Left ventricle myocardium inferior (tissue), 1 donor: ENCODE measurements around the gene PBXIP1. TPM values are rescaled to one million over a fixed set of nuclear protein-coding genes. Genes with fewer than 3 reads are reported as not detected.

Experiments used
- DNase-seq: peaks from one replicate; pipeline ENCODE4 v3.0.0-alpha.2; 2020
- H3K27ac ChIP-seq: fragments of 200-600 bp; replicated peaks from 2 replicates; pipeline ENCODE4 v1.8.0; 2021
- H3K27me3 ChIP-seq: fragments of 200-600 bp; 2 replicates; pipeline ENCODE4 v1.8.0; 2021; ENCODE audit warnings: low read depth
- H3K36me3 ChIP-seq: fragments of 200-600 bp; 2 replicates; pipeline ENCODE4 v1.8.0; 2021
- H3K4me1 ChIP-seq: fragments of 200-600 bp; 2 replicates; pipeline ENCODE4 v1.8.0; 2021
- H3K4me3 ChIP-seq: fragments of 200-600 bp; 2 replicates; pipeline ENCODE4 v1.8.0; 2021; ENCODE audit warnings: mild to moderate bottlenecking, moderate library complexity
- H3K9me3 ChIP-seq: fragments of 200-600 bp; replicated peaks from 2 replicates; pipeline ENCODE4 v1.8.0; 2021
- CTCF ChIP-seq: fragments of 200-600 bp; IDR thresholded peaks from 2 replicates; pipeline ENCODE4 v1.8.0; 2021; ENCODE audit warnings: antibody characterized with exemption, mild to moderate bottlenecking, borderline replicate concordance
- intact Hi-C: fragments of 100-400 bp; cut with micrococcal nuclease; formaldehyde crosslinking; loops from one replicate; pipeline ENCODE4 v1.11.0; 2022
- total RNA-seq: library from RNA; stranded (reverse); fragmentation: NEBNext Ultra II Directional; extraction: Animal tissue kit (Norgen Biotek cat#: 25700); gene quantifications from one replicate; pipeline ENCODE4 v1.2.1, GENCODE V29; 2021
- donor health status: DM: no; HTN: yes; CAD: no; lungs with severe emphysema.

The PBXIP1 gene
- total RNA-seq, 1 donor from 2014 or later: 52.3 TPM

- no peak for TF ChIP-seq CTCF
- no peak for DNase-seq
- H3K4me1 ChIP-seq: peaks cover 74% of the 10 kb centered on the region
- peak overlapping the region; percentile 97 for H3K27ac ChIP-seq
- H3K27me3 ChIP-seq: no peaks in the 10 kb centered on the region
- H3K36me3 ChIP-seq: peaks cover 49% of the 10 kb centered on the region
- H3K9me3 ChIP-seq: no peaks in the 10 kb centered on the region
- intact Hi-C loops: no loop called here
- peak overlapping the region; percentile 82 for H3K4me3 ChIP-seq
Measured at GRCh38 chr1:154969246-154969645, 13.3 kb upstream of the PBXIP1 start.

GRCh38 chr1:154968731-154969130 is 12.8 kb upstream of the PBXIP1 start:
- intact Hi-C loops: no loop called here
- H3K36me3 ChIP-seq: peaks cover 54% of the 10 kb centered on the region
- peak overlapping the region; percentile 97 for H3K27ac ChIP-seq
- no peak for TF ChIP-seq CTCF
- DNase-seq: no peak
- no peaks in the 10 kb centered on the region for H3K9me3 ChIP-seq
- H3K4me3 ChIP-seq: no peak overlapping the region
- no peaks in the 10 kb centered on the region for H3K27me3 ChIP-seq
- peaks cover 70% of the 10 kb centered on the region for H3K4me1 ChIP-seq

- TF ChIP-seq CTCF: no peak
- no peak overlapping the region for H3K4me3 ChIP-seq
- DNase-seq: no peak
- H3K27ac ChIP-seq: peak overlapping the region; percentile 64
- H3K27me3 ChIP-seq: no peaks in the 10 kb centered on the region
- intact Hi-C loops: no loop called here
- H3K9me3 ChIP-seq: no peaks in the 10 kb centered on the region
- H3K36me3 ChIP-seq: peaks cover 62% of the 10 kb centered on the region
- peaks cover 70% of the 10 kb centered on the region for H3K4me1 ChIP-seq
Measured at GRCh38 chr1:154967331-154967950, 11.5 kb upstream of the PBXIP1 start.

GRCh38 chr1:154966111-154966510 is 10.2 kb upstream of the PBXIP1 start:
- no peaks in the 10 kb centered on the region for H3K27me3 ChIP-seq
- peak overlapping the region; percentile 64 for H3K27ac ChIP-seq
- H3K4me1 ChIP-seq: peaks cover 70% of the 10 kb centered on the region
- H3K9me3 ChIP-seq: no peaks in the 10 kb centered on the region
- no peak for TF ChIP-seq CTCF
- no peak overlapping the region for H3K4me3 ChIP-seq
- no peak for DNase-seq
- intact Hi-C loops: no loop called here
- peaks cover 62% of the 10 kb centered on the region for H3K36me3 ChIP-seq

GRCh38 chr1:154964359-154964758 is 8.5 kb upstream of the PBXIP1 start:
- no peak overlapping the region for H3K27ac ChIP-seq
- H3K4me1 ChIP-seq: peaks cover 64% of the 10 kb centered on the region
- no peak for TF ChIP-seq CTCF
- no peaks in the 10 kb centered on the region for H3K9me3 ChIP-seq
- DNase-seq: no peak
- intact Hi-C loops: no loop called here
- peaks cover 67% of the 10 kb centered on the region for H3K36me3 ChIP-seq
- no peaks in the 10 kb centered on the region for H3K27me3 ChIP-seq
- no peak overlapping the region for H3K4me3 ChIP-seq

GRCh38 chr1:154963643-154964042 is 7.7 kb upstream of the PBXIP1 start:
- Histone ChIP-seq H3K27me3 (no peaks in the 10 kb centered on the region), H3K9me3 (no peaks in the 10 kb centered on the region), H3K4me1 (peaks cover 57% of the 10 kb centered on the region), H3K4me3 (no peak overlapping the region), H3K27ac (no peak overlapping the region), H3K36me3 (peaks cover 69% of the 10 kb centered on the region)
- intact Hi-C loops: no loop called here
- no peak for DNase-seq
- no peak for TF ChIP-seq CTCF
